ENCODE data around the gene TMEM35A. TPM values are rescaled to one million over a fixed set of nuclear protein-coding genes. Genes with fewer than 3 reads are reported as not detected.

Gene TMEM35A
- total RNA-seq, 4 donors from 2014 or later = 9.9 to 22.9 (median 21.2) TPM

DNA sequence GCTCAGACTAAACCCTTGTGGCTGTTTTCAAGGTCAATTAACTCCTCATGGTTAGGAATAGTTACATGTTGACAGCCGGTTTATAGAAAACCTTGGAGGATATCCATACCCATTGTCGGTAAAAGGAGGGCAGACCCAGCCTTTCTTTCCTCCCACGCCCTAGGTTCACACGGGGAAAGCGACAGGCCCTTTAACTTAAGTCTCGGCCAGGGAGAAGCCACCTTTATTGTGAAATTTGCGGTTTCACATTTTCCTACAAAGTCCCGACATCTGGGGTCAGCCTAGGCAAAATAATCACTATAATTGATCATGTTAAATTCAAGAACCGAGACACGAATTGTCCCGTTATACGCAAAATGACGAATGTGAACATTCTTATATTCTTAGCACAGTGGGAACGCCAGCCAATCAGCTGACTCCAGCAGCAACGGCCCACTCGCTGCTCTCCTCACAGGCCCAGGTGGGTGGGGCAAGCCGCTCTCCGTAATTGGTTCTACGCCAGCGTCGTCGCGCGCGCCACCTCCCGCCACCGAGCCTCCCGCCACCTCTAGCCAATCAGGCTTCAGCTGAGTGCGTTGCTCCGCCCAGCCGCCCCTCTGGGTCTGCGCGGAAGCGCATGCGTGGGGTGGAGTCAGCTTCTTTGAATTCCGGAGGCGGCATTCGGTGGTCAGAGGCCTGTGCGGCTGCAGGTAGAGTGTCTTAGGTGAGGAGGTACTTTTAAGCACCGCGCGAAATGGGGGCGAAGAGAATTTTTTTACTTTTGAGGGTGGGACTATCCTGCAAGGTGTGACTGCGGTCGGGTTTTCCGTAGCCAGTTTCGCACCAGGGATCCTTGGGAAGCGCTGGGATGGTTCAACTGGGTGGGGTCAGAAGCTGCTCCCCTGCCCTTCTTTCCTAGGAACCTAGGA lies 19.1 kb downstream of the TMEM35A start, which contains the start of gene CENPI:
CENPI (plus strand) TSS at position 659 of the 908 bp plus-strand sequence. CDS start 2,867 bp downstream, outside the sequence.
- WGBS = 60% methylated on average over 38 of the region's 48 CpGs
- peaks cover 0 to 6% (median 5%) of the 10 kb centered on the region in 4 donors for H3K4me1 ChIP-seq
- intact Hi-C loops (cut with DNase I) = no loop called here
- no peak for TF ChIP-seq POLR2A (IDR thresholded peaks at IDR 0.05; ENCODE audit: low read depth)
- TF ChIP-seq POLR2AphosphoS5 (IDR thresholded peaks at IDR 0.05) = peak; percentile 82 to 89
- TF ChIP-seq, protein P1, sequence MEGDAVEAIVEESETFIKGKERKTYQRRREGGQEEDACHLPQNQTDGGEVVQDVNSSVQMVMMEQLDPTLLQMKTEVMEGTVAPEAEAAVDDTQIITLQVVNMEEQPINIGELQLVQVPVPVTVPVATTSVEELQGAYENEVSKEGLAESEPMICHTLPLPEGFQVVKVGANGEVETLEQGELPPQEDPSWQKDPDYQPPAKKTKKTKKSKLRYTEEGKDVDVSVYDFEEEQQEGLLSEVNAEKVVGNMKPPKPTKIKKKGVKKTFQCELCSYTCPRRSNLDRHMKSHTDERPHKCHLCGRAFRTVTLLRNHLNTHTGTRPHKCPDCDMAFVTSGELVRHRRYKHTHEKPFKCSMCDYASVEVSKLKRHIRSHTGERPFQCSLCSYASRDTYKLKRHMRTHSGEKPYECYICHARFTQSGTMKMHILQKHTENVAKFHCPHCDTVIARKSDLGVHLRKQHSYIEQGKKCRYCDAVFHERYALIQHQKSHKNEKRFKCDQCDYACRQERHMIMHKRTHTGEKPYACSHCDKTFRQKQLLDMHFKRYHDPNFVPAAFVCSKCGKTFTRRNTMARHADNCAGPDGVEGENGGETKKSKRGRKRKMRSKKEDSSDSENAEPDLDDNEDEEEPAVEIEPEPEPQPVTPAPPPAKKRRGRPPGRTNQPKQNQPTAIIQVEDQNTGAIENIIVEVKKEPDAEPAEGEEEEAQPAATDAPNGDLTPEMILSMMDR (IDR thresholded peaks at IDR 0.05) = no peak
- TF ChIP-seq EP300 (IDR thresholded peaks at IDR 0.05) = no peak
- no peaks in the 10 kb centered on the region for H3K27me3 ChIP-seq
- H3K27ac ChIP-seq (replicated peaks in 1 of 4) = peak within 1 kb of the TSS; percentile 75 to 85 (median 83)
- H3K36me3 ChIP-seq = no peaks in the 10 kb centered on the region
- peak; percentile 97 for DNase-seq (ENCODE audit: extremely low spot score)
- H3K4me3 ChIP-seq = peak within 1 kb of the TSS; percentile 43 to 63 (median 50)
- H3K9me3 ChIP-seq = no peaks in the 10 kb centered on the region

DNA sequence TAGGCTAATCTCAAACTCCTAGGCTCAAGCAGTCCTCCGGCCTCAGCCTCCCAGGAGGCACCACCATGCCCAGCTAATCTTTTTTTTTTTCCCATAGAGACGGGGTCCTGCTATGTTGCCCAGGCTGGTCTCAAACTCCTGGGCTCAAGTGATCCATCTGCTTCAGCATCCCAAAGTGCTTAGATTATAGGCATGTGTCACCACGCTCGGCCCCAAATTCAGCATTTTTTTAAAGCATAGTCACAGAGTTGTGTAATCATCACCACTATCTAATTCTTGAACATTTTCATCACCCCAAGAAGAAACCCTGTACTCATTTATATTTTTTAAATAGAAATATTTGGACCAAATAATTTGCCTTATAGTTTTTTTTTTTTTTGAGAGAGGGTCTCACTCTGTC lies 29.6 kb downstream of the TMEM35A start:
- Histone ChIP-seq H3K27me3 (no peaks in the 10 kb centered on the region), H3K4me1 (no peaks in the 10 kb centered on the region), H3K9me3 (no peaks in the 10 kb centered on the region), H3K27ac (replicated peaks in 1 of 4) (no peak overlapping the region), H3K4me3 (no peak overlapping the region), H3K36me3 (no peaks in the 10 kb centered on the region)
- 86% methylated on average over 4 of the region's 4 CpGs for WGBS
- intact Hi-C loops (cut with DNase I) = no loop called here
- no peak for DNase-seq (ENCODE audit: extremely low spot score)
- TF ChIP-seq, protein P1 (IDR thresholded peaks at IDR 0.05) = no peak
- TF ChIP-seq POLR2AphosphoS5 (IDR thresholded peaks at IDR 0.05) (no peak), POLR2A (IDR thresholded peaks at IDR 0.05; ENCODE audit: low read depth) (no peak), EP300 (IDR thresholded peaks at IDR 0.05) (no peak)

DNA sequence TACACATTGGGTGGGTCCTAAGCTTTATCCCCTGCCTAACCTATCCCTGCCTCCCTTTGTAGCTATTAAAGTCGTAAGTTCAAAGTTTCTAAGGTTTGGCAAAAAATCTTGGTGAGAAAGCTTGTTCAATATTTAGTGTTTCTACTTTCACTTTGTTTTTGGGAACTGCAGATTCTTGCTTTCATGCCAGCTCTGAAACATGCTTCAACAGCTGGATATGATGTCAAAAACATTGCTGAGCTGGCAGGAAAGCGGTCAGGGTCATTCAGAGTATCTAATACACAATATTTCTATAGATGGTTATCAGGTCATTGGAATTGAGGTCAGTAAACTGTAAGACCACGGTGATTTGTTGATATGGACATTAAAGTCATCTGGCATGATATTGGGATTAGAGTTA lies 39.0 kb downstream of the TMEM35A start:
- no peak for TF ChIP-seq POLR2A (IDR thresholded peaks at IDR 0.05; ENCODE audit: low read depth)
- no peak for TF ChIP-seq POLR2AphosphoS5 (IDR thresholded peaks at IDR 0.05)
- TF ChIP-seq, protein P1 (IDR thresholded peaks at IDR 0.05) = no peak
- no peak for TF ChIP-seq EP300 (IDR thresholded peaks at IDR 0.05)
- 52% methylated on average over 3 of the region's 3 CpGs for WGBS
- intact Hi-C loops (cut with DNase I) = no loop called here
- Histone ChIP-seq H3K27ac (replicated peaks in 1 of 4) (no peak overlapping the region), H3K4me3 (no peak overlapping the region), H3K36me3 (no peaks in the 10 kb centered on the region), H3K27me3 (no peaks in the 10 kb centered on the region), H3K9me3 (no peaks in the 10 kb centered on the region), H3K4me1 (no peaks in the 10 kb centered on the region)
- no peak for DNase-seq (ENCODE audit: extremely low spot score)

DNA sequence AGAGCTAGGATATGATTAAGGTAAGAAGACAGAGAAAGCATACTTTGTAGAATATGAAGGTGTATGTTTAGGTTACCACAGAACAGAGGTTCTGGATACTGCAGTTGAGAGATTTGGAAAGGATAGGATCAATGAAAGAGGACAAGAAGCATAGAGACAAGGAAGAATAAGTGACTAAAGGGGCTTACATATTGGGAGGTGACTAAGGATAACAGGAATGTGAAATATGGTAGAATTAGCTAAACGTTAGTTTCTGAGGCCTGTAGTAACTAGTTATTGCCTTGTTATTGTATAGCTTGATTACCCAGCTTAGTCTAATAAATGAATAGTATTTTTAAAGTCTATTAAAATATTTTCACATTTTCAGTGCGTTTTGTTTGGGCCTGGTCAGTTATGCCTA lies 57.6 kb downstream of the TMEM35A start:
- no peak overlapping the region for H3K4me3 ChIP-seq
- H3K36me3 ChIP-seq = no peaks in the 10 kb centered on the region
- WGBS = 69% methylated on average over 2 of the region's 2 CpGs
- H3K27me3 ChIP-seq = no peaks in the 10 kb centered on the region
- no peak overlapping the region for H3K27ac ChIP-seq (replicated peaks in 1 of 4)
- H3K9me3 ChIP-seq = no peaks in the 10 kb centered on the region
- intact Hi-C loops (cut with DNase I) = no loop called here
- DNase-seq (ENCODE audit: extremely low spot score) = no peak
- TF ChIP-seq POLR2A (IDR thresholded peaks at IDR 0.05; ENCODE audit: low read depth) = no peak
- TF ChIP-seq POLR2AphosphoS5 (IDR thresholded peaks at IDR 0.05) = no peak
- TF ChIP-seq, protein P1 (IDR thresholded peaks at IDR 0.05) = no peak
- TF ChIP-seq EP300 (IDR thresholded peaks at IDR 0.05) = no peak
- H3K4me1 ChIP-seq = no peaks in the 10 kb centered on the region

Other genes starting within 250 kb of the TMEM35A start
- not detected for gene NOX1, start 204.5 kb upstream of the TMEM35A start, total RNA-seq
- gene XKRX, start 150.0 kb upstream of the TMEM35A start, total RNA-seq = under 1 TPM in 1 of 4 donors, not detected in 3; 0.17 TPM
- not detected for gene ARL13A, start 109.2 kb upstream of the TMEM35A start, total RNA-seq
- 10 to 100 TPM; 11.1 to 15.9 (median 15.7) TPM for gene TRMT2B, start 26.8 kb upstream of the TMEM35A start, total RNA-seq
- gene CENPI, start 19.3 kb downstream of the TMEM35A start, total RNA-seq = 1 to 10 TPM; 1.4 to 2.8 (median 1.7) TPM
- under 1 TPM; 0.42 to 0.97 (median 0.65) TPM for gene DRP2, start 140.9 kb downstream of the TMEM35A start, total RNA-seq
- gene TAF7L, start 212.5 kb downstream of the TMEM35A start, total RNA-seq = under 1 TPM in 1 of 4 donors, not detected in 3; 0.13 TPM